Astrocyte (in vitro differentiated cells and primary cell): ENCODE measurements around the gene MARK1.

Experiments
- CTCF ChIP-seq: IDR thresholded peaks from 2 replicates; pipeline ENCODE4 v1.5.1; 2011; ENCODE audit warnings: low read depth, mild to moderate bottlenecking, inconsistent platforms, low read length, moderate library complexity; ENCODE audit not compliant: insufficient read depth
- EZH2 ChIP-seq: IDR thresholded peaks from 2 replicates; pipeline ENCODE4 v1.6.1; 2012; ENCODE audit warnings: mild to moderate bottlenecking, low read length, inconsistent platforms; ENCODE audit not compliant: insufficient read depth

DNA sequence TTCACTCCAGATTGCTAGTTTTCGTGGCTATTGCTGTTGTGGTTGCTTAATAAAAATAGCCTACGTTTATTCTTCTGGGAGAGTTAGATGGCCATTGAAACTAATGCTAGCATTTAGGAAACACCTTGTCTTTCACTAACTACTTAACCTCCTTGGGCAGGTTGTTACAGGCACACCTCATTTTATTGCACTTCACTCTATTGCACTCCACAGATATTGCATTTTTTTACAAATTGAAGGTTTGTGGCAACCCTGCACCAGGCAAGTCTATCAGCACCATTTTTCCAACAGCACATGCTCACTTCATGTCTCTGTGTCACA is 11.3 kb upstream of the MARK1 start:
- TF ChIP-seq CTCF = no peak
- no peak for TF ChIP-seq EZH2
